Measurements from ENCODE around the gene FLII. TPM values are rescaled to one million over a fixed set of nuclear protein-coding genes. Genes with fewer than 3 reads are reported as not detected.

FLII gene
- total and polyA plus RNA-seq, 2 experiments from 2014 or later, result 175 to 373 TPM

GRCh38 chr17:18233803-18234518 is 24.6 kb downstream of the FLII start (continued):
- TF ChIP-seq, protein P1, sequence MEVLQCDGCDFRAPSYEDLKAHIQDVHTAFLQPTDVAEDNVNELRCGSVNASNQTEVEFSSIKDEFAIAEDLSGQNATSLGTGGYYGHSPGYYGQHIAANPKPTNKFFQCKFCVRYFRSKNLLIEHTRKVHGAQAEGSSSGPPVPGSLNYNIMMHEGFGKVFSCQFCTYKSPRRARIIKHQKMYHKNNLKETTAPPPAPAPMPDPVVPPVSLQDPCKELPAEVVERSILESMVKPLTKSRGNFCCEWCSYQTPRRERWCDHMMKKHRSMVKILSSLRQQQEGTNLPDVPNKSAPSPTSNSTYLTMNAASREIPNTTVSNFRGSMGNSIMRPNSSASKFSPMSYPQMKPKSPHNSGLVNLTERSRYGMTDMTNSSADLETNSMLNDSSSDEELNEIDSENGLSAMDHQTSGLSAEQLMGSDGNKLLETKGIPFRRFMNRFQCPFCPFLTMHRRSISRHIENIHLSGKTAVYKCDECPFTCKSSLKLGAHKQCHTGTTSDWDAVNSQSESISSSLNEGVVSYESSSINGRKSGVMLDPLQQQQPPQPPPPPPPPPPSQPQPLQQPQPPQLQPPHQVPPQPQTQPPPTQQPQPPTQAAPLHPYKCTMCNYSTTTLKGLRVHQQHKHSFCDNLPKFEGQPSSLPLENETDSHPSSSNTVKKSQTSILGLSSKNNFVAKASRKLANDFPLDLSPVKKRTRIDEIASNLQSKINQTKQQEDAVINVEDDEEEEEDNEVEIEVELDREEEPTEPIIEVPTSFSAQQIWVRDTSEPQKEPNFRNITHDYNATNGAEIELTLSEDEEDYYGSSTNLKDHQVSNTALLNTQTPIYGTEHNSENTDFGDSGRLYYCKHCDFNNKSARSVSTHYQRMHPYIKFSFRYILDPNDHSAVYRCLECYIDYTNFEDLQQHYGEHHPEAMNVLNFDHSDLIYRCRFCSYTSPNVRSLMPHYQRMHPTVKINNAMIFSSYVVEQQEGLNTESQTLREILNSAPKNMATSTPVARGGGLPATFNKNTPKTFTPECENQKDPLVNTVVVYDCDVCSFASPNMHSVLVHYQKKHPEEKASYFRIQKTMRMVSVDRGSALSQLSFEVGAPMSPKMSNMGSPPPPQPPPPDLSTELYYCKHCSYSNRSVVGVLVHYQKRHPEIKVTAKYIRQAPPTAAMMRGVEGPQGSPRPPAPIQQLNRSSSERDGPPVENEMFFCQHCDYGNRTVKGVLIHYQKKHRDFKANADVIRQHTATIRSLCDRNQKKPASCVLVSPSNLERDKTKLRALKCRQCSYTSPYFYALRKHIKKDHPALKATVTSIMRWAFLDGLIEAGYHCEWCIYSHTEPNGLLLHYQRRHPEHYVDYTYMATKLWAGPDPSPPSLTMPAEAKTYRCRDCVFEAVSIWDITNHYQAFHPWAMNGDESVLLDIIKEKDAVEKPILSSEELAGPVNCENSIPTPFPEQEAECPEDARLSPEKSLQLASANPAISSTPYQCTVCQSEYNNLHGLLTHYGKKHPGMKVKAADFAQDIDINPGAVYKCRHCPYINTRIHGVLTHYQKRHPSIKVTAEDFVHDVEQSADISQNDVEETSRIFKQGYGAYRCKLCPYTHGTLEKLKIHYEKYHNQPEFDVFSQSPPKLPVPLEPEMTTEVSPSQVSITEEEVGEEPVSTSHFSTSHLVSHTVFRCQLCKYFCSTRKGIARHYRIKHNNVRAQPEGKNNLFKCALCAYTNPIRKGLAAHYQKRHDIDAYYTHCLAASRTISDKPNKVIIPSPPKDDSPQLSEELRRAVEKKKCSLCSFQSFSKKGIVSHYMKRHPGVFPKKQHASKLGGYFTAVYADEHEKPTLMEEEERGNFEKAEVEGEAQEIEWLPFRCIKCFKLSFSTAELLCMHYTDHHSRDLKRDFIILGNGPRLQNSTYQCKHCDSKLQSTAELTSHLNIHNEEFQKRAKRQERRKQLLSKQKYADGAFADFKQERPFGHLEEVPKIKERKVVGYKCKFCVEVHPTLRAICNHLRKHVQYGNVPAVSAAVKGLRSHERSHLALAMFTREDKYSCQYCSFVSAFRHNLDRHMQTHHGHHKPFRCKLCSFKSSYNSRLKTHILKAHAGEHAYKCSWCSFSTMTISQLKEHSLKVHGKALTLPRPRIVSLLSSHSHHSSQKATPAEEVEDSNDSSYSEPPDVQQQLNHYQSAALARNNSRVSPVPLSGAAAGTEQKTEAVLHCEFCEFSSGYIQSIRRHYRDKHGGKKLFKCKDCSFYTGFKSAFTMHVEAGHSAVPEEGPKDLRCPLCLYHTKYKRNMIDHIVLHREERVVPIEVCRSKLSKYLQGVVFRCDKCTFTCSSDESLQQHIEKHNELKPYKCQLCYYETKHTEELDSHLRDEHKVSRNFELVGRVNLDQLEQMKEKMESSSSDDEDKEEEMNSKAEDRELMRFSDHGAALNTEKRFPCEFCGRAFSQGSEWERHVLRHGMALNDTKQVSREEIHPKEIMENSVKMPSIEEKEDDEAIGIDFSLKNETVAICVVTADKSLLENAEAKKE (CRISPR knock-in tag; IDR thresholded peaks at IDR 0.05), result no peak
- no peak for TF ChIP-seq STAT1 (IDR thresholded peaks at IDR 0.05; ENCODE audit: unreplicated experiment)
- no peak for TF ChIP-seq NANOG (IDR thresholded peaks at IDR 0.05; ENCODE audit: borderline replicate concordance)

- H3K27ac ChIP-seq (ENCODE audit: low read depth), result no peak overlapping the region
- DNase-seq (ENCODE audit: low spot score), result peak; percentile 37
- no peak overlapping the region for H2AFZ ChIP-seq
- Mint-ChIP-seq H3K9me3 (no peaks in the 10 kb centered on the region), H3K27ac (no peak overlapping the region), H3K27me3 (ENCODE audit: insufficient read depth, low read depth, poor library complexity) (peaks cover 4% of the 10 kb centered on the region), H3K4me3 (no peak overlapping the region), H3K36me3 (ENCODE audit: low read depth) (peaks cover 16% of the 10 kb centered on the region), H3K4me1 (peaks cover 18% of the 10 kb centered on the region)
- no peaks in the 10 kb centered on the region for H3K9me2 ChIP-seq (ENCODE audit: insufficient read depth)
- no peak overlapping the region for H3K4me2 ChIP-seq
- ATAC-seq, result peak; percentile 20
- H4K20me1 ChIP-seq (replicated peaks; ENCODE audit: insufficient read depth), result peaks cover 4% of the 10 kb centered on the region
- 0 out of 2 replicates have a peak, but pooled peaks cover 3% of the 10 kb centered on the region for H3K36me3 ChIP-seq (ENCODE audit: insufficient read depth)
- no peaks in the 10 kb centered on the region for H3K27me3 ChIP-seq (ENCODE audit: insufficient read depth)
- no peaks in the 10 kb centered on the region for H3F3A ChIP-seq (replicated peaks; ENCODE audit: low read depth)
- peaks cover 7% of the 10 kb centered on the region; the same call in 1 of the 2 replicates for H3K4me1 ChIP-seq (ENCODE audit: insufficient read depth)
- peaks cover 55% of the 10 kb centered on the region for H3K79me2 ChIP-seq (replicated peaks; ENCODE audit: insufficient read depth)
- no peak for TF ChIP-seq JUNB (IDR thresholded peaks at IDR 0.05; ENCODE audit: unreplicated experiment)
- TF ChIP-seq ZNF114 (CRISPR knock-in tag; IDR thresholded peaks at IDR 0.05), result no peak
- TF ChIP-seq NANOG (IDR thresholded peaks at IDR 0.05; ENCODE audit: borderline replicate concordance), result no peak
- no peak for TF ChIP-seq ZNF331 (CRISPR knock-in tag; IDR thresholded peaks at IDR 0.05; ENCODE audit: low read depth)
- TF ChIP-seq STAT1 (IDR thresholded peaks at IDR 0.05; ENCODE audit: unreplicated experiment), result no peak
- TF ChIP-seq, protein P2, sequence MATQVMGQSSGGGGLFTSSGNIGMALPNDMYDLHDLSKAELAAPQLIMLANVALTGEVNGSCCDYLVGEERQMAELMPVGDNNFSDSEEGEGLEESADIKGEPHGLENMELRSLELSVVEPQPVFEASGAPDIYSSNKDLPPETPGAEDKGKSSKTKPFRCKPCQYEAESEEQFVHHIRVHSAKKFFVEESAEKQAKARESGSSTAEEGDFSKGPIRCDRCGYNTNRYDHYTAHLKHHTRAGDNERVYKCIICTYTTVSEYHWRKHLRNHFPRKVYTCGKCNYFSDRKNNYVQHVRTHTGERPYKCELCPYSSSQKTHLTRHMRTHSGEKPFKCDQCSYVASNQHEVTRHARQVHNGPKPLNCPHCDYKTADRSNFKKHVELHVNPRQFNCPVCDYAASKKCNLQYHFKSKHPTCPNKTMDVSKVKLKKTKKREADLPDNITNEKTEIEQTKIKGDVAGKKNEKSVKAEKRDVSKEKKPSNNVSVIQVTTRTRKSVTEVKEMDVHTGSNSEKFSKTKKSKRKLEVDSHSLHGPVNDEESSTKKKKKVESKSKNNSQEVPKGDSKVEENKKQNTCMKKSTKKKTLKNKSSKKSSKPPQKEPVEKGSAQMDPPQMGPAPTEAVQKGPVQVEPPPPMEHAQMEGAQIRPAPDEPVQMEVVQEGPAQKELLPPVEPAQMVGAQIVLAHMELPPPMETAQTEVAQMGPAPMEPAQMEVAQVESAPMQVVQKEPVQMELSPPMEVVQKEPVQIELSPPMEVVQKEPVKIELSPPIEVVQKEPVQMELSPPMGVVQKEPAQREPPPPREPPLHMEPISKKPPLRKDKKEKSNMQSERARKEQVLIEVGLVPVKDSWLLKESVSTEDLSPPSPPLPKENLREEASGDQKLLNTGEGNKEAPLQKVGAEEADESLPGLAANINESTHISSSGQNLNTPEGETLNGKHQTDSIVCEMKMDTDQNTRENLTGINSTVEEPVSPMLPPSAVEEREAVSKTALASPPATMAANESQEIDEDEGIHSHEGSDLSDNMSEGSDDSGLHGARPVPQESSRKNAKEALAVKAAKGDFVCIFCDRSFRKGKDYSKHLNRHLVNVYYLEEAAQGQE (IDR thresholded peaks at IDR 0.05; ENCODE audit: unreplicated experiment), result no peak
- no peak for TF ChIP-seq POLR2AphosphoS5 (IDR thresholded peaks at IDR 0.05; ENCODE audit: low read depth)
- TF ChIP-seq, protein P3, sequence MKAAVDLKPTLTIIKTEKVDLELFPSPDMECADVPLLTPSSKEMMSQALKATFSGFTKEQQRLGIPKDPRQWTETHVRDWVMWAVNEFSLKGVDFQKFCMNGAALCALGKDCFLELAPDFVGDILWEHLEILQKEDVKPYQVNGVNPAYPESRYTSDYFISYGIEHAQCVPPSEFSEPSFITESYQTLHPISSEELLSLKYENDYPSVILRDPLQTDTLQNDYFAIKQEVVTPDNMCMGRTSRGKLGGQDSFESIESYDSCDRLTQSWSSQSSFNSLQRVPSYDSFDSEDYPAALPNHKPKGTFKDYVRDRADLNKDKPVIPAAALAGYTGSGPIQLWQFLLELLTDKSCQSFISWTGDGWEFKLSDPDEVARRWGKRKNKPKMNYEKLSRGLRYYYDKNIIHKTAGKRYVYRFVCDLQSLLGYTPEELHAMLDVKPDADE (IDR thresholded peaks at IDR 0.05), result no peak
- no peak overlapping the region for H3K4me3 ChIP-seq
Measured at GRCh38 chr17:18231164-18231563, 27.4 kb downstream of the FLII start.
